ENCODE data around the gene PLA2G2C.
"Not testable (repeated sequence)": the region's sequence is repeated elsewhere in the genome, so short reads cannot be mapped to it uniquely, and the experiment has no call there.

Gene PLA2G2C

DNA sequence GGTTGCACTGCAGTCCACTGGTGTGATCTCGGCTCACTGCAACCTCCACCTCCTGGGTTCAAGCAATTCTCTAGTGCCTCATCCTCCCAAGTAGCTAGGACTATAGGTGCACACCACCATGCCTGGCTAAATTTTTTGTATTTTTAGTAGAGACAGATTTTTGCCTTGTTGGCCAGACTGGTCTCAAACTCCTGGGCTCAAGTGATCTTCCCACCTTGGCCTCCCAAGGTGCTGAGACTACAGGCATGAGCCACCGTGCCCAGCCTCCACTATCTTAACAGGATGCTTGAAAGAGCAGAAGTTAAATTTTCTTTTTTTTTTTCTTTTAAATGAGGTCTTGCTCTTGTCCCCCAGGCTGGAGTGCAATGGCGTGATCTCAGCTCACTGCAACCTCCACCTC lies 55.8 kb downstream of the PLA2G2C start:
- DNase-seq (ENCODE audit: low read depth in 2 of 2), result not testable (repeated sequence)

DNA sequence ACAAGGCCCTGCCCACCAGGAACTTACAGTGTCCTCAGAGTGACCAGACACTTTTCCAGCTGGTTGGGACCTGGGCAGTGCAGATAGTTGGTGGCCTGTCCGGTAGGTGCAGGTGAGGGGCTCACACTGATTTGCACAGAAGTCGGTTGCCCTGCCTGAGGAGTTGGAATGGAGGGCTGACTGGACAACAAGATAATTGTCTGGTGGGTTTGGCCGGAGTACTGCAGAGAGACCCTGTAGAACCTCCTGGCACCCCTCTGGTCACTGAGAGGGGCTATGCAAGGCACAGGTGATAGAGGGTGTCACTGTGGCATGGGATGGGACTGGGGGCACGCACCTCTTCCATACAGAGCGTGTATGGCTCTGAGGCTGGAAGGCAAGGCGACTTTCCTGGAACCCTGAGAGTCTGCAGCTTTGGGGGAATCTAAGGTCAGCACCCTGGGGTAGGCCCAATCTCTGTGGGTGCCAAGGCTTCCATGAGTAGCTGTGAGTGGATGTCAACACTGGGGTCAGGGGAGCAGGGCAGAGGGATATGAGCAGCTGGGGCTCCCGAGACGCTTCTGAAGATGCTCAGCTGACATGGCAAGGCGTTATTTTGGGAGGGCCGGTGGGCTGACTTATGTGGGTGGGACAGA lies 59.4 kb downstream of the PLA2G2C start:
- DNase-seq (ENCODE audit: low read depth in 2 of 2), result no peak

DNA sequence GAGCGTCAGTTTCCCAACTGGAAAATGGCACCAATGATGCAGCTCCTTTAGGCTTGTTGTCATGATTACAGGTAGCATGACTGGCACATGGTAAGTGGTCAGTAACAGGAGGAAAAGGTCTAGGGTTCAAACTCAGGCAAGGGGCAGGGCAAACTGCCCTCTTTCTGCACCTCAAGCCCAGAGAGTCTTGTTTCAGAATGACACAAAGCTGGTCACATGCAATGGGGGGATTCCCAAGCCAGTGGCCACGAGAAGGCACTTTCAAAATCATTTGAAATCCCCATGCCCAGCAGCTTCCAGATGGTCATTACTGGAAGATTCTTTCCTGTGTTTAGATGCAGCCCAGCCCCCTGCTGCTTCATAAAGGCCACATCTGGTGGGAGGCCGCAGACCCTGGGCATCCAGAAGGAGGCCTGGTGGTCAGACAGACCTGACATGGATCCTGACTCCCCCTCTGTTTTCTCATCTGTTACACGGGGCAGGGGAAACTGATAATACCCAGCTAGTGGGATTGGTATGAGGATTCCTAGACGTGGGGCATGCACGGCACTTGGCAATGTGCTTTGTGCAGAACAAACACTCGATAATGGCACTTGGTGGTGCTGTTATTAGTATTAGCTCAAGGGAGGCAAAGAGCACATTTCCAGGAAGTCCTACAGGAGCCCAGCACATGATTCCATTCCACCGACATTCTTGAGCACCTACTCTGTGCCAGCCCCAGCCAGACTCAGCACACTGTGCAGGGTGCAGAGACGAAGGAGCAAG lies 60.1 kb downstream of the PLA2G2C start:
- DNase-seq (ENCODE audit: low read depth in 2 of 2), result no peak

DNA sequence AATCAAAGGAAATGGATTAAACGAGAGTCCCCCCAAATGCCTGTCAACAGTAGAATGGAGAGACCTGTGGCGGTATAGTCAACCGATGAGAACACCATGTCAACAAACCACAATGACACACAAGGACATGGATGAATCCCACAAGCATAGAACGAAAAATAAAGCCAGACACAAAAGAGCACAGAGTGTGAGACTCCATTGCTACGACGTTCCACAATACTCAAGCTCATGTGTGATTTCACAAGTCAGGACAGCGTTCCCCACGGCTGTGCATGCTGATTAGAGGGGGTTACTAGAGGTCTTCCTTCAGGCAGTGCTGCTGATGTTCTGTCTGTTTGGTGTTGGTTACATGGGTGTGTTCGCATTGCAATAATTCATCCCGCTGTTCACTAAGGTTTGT lies 61.2 kb downstream of the PLA2G2C start:
- no peak for DNase-seq (ENCODE audit: low read depth in 2 of 2)

DNA sequence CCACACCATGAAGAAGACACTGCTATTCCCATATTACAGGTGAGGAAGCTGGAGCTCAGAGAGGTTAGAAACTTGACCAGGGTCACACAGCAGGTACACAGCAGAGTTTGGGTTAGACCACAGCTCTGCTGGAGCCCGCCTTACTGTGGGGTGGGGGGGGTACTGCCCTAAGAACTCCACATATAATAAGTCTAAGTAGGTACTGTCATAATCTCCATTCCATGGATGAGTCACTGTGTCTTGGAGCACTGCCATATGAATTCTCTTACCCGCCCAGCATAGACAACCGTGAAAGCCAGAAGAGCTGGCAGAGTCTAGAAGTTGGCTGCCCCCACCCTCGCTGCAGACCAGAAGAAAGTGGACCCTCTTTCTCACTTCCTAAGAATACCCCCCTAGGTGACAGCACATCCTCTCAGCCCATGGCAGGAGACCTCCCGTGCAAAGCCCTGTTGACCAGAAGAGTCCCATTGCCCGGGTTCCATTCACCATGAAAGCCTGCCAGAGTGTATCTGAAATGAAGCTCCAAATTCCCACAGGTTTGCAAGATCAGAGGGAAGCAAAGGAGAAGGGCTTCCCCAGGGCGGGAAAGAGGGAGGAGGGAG lies 61.8 kb downstream of the PLA2G2C start:
- no peak for DNase-seq (ENCODE audit: low read depth in 2 of 2)

DNA sequence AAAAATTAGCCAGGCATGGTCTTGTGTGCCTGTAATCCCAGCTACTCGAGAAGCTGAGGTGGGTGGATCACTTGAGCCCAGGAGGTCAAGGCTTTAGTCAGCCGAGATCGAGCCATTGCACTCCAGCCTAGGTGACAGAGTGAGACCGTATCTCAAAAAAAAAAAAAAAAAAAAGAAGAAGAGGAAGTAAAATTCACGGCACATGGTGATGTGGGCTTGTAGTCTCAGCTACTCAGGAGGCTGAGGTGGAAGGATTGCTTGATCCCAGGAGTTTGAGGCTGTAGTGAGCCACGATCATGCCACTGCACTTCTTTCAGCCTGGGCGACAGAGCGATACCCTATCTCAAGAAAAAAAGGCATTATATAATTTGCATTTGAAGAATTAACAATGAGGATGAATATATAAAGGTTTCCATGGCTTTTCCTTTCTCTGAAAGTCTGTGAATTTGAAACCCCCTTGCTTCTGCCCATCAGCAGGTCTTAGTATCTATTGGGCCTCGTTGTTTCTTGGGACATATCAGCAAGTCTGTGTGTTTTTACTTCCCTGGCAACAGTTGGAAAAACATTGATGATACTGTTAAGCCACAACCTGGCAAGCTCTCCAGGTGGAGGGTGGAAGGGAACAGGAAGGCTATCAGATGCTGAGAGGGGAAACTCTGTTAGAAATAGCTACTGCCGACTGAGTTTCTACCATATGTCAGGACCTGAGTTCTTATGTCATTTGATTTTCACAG lies 62.4 kb downstream of the PLA2G2C start:
- no peak for DNase-seq (ENCODE audit: low read depth in 2 of 2)

DNA sequence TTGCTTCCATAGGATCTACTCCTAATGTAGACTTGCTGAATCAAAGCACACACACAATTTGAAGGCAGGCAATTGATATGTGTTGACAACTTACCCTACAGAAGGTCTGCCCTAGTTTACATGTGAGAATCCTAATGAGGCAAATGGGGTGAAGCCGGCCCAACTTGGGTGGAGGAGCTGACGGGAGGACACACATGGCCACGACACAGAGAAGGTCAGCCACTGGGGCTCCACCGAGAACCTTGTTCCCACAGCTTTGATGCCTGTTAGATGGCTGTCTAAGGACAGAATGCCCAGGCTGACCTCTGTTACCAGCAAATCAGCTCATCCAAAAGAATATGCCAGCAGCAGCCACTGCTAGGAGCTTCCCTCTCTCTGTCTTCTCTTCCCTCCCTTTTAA lies 65.5 kb downstream of the PLA2G2C start:
- no peak for DNase-seq (ENCODE audit: low read depth in 2 of 2)

DNA sequence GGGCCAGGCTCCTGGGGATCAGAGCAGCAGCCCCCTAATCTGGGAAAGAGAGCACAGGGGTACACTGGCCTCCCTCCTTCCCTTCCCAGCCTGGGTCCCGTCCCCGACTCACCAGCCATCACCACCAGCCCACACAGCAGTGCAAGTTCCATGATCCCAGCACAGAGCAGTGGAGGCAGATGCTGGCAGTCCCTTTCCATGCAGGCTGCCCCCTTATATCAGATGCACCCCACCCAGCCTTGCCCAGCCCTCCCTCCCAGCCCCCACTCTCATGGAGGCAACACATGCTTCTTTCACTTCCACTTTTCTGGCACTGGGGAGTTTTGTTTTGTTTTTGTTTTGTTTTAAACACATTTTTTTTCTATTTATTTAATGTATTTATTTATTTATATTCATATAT lies 67.0 kb downstream of the PLA2G2C start, which contains the start of gene PLA2G2D:
TSS of gene PLA2G2D (minus strand) at position 190 of the 400 bp plus-strand sequence. CDS start at position 152, 38 bp downstream.
- DNase-seq (ENCODE audit: low read depth in 2 of 2), result no peak

DNA sequence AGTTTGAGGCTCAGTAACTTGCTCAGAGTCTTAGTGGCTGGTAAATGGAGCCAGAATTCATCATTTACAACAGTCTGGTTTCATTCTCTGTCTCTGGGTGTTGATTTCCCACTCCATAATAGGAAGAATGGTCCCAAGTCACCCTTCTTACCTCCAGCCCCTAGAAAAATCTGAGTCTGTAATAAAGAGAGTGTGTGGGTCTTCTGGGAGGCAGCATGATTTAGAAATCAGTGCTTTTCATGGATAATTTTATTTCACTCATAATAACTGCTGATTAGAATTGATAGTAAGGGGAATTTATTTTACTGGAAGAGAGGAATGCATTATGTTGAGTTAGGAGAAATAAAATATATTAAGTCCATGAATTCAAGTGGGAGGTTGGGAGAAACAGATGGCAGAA lies 69.1 kb downstream of the PLA2G2C start:
- DNase-seq (ENCODE audit: low read depth in 2 of 2), result no peak

DNA sequence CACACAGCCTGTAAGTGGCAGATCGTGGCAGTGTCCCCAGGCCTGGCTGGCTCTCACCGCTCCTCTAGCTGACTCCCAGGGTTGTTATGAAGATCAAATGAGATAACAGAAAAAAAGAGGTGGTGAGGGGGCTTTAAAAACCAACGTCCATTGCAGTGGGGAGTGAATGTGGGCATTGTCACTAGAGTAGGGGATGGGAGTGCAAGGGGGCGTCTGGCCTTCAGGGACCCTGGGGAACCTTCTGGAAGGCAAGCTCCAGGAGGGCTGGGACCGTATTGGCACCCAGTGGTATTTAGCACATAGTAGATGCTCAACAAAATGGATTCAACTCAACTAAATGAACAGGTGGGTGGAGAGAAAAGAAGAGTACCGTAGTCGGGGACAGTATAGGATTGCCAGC lies 70.4 kb downstream of the PLA2G2C start:
- DNase-seq (ENCODE audit: low read depth in 2 of 2), result no peak

DNA sequence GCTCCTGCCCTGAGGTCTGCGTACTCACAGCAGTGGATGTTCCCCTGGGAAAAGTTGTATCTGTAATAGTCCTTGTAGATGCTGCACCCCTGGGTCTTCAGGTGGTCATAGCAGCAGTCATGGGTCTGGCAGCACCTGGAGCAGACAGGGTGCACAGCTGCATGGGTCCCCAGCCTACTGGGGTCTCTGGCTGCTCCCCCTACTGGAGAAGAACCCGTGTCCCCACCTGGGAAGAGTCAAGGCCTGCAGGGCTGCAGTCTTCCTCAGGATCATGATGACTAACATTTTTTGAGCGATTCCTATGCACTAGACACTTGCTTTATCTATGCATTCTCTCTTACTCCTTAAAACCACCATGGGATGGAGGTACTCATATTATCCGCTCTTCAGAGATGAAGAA lies 70.8 kb downstream of the PLA2G2C start:
- DNase-seq (ENCODE audit: low read depth in 2 of 2), result no peak

DNA sequence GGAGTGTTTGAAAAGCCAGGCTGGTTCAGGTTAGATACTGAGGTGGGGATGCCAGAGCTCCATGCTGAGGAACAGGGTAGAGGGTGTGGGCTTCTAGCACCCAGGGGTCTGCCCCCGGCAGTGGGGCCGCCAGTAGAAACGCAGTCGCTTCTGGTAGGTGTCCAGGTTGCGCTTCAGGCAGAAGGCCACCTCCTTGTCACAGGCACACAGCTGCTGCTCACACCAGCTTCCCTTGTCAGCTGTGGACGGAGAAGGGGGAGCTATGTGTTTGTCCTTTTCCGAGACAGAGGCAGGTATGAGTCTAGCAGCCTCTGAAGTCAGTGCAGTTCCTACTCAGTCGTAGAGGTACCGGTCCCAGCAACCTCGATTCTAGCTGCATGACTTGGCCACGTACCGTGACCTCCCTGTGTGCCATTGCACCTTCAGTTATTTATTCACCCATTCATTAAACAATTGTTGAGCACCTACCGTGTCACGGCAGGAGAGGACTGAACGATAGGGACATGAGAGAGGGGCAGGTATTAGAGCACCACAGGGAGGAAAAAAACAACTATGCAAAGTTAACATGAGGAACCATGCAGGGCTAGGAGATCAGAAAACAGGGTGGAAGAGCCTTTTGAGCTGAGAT lies 72.2 kb downstream of the PLA2G2C start:
- DNase-seq (ENCODE audit: low read depth in 2 of 2), result no peak
